ENCODE measurements around the gene GFRA1. TPM values are rescaled to one million over a fixed set of nuclear protein-coding genes. Genes with fewer than 3 reads are reported as not detected.

The GFRA1 gene
- polyA plus RNA-seq, 3 donors: not detected

DNA sequence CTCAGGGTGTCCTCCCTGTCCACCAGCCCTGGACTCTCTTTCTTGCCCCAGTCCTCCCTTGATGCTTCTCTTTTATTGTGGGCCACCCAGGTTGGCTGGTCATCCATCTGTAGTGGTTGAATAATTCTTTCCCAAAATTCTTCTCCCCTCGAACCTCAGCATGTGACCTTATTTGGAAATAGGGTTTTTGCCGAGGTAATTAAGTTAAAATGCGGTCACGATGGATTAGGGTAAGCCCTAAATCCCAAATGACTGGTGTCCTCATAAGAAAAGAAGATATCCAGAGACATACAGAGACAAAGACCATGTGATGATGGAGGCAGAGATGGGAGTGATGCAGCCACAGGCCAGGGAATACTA, 74.3 kb downstream of the GFRA1 start:
- TF ChIP-seq, protein P1, sequence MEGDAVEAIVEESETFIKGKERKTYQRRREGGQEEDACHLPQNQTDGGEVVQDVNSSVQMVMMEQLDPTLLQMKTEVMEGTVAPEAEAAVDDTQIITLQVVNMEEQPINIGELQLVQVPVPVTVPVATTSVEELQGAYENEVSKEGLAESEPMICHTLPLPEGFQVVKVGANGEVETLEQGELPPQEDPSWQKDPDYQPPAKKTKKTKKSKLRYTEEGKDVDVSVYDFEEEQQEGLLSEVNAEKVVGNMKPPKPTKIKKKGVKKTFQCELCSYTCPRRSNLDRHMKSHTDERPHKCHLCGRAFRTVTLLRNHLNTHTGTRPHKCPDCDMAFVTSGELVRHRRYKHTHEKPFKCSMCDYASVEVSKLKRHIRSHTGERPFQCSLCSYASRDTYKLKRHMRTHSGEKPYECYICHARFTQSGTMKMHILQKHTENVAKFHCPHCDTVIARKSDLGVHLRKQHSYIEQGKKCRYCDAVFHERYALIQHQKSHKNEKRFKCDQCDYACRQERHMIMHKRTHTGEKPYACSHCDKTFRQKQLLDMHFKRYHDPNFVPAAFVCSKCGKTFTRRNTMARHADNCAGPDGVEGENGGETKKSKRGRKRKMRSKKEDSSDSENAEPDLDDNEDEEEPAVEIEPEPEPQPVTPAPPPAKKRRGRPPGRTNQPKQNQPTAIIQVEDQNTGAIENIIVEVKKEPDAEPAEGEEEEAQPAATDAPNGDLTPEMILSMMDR (IDR thresholded peaks at IDR 0.05): no peak
- H4K20me1 ChIP-seq (ENCODE audit: insufficient read depth, low read length): no peaks in the 10 kb centered on the region
- no peak overlapping the region for H3K9ac ChIP-seq (ENCODE audit: insufficient read depth, low read length, poor library complexity, severe bottlenecking)
- Mint-ChIP-seq H3K36me3 (no peaks in the 10 kb centered on the region), H3K4me1 (no peaks in the 10 kb centered on the region), H3K9me3 (peaks cover 2 to 24% (median 5%) of the 10 kb centered on the region in 7 donors), H3K27ac (no peak overlapping the region), H3K4me3 (no peak overlapping the region), H3K27me3 (ENCODE audit: low read depth in 3 of 3) (peaks cover 0 to 2% (median 0%) of the 10 kb centered on the region in 3 donors)
- no peak overlapping the region for H2AFZ ChIP-seq (ENCODE audit: insufficient read depth, low read depth, low read length, poor library complexity, severe bottlenecking)
- WGBS (ENCODE audit: insufficient coverage): no CpG with 5 or more reads among the region's 4 CpGs
- peaks cover 0 to 4% of the 10 kb centered on the region in 2 donors for H3K9me3 ChIP-seq (replicated peaks in 1 of 2; ENCODE audit: control insufficient read depth in 1 of 2, insufficient read depth in 1 of 2, low read length in 2 of 2)
- no peak overlapping the region for H3K4me2 ChIP-seq (replicated peaks; ENCODE audit: extremely low read depth, low read length, poor library complexity, severe bottlenecking)
- no peaks in the 10 kb centered on the region for H3K79me2 ChIP-seq (ENCODE audit: insufficient read depth, low read length)
- no peak overlapping the region for H3K27ac ChIP-seq (ENCODE audit: low read depth in 1 of 2, low read length in 2 of 2)
- no peaks in the 10 kb centered on the region for H3K27me3 ChIP-seq (ENCODE audit: control insufficient read depth in 2 of 2, insufficient read depth in 2 of 2, low read length in 2 of 2)
- H3K4me3 ChIP-seq (replicated peaks in 1 of 3; ENCODE audit: low read depth in 2 of 3, low read length in 3 of 3): no peak overlapping the region
- no peaks in the 10 kb centered on the region for H3K4me1 ChIP-seq (ENCODE audit: control insufficient read depth in 1 of 2, insufficient read depth in 2 of 2, low read length in 2 of 2)
- intact Hi-C loops (cut with micrococcal nuclease): no loop called here
- no peak for DNase-seq
- H3K36me3 ChIP-seq (replicated peaks in 1 of 2; ENCODE audit: control insufficient read depth in 1 of 2, insufficient read depth in 2 of 2, low read length in 2 of 2): no peaks in the 10 kb centered on the region

DNA sequence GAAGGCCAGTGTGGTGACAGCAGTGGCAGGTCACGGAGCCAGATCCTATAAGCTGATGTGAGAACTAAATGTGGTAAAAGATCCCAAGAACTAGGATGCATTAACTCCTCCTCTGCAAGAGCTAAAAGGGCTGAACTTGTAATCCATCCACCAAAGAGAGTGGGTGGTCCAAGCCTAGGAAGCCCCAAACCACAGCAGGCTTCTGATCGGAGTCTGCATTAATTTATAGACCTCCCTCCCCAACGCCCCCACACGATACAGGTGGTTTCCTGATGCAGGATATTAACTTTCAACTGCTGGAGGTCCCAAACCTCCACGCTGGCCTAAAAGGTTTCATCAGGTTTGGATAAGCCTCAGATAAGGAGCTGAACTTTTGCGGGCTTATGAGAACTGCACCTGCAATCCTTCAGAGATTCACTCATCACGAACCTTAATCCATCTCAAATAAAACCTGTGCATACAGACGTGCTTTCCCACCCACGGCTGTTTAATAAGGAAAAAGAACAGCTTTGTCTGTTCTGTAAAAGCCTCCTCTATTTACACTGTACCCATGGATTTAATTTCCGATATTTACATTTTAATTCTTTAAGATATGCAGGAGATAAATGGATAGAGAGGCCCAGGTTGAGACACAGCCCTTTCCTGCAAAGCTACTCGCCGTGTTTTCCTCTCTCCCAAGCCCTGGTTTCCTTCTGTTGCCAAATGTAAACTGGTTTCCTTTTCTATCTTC, 74.9 kb downstream of the GFRA1 start:
- Mint-ChIP-seq H3K4me3 (no peak overlapping the region), H3K27me3 (ENCODE audit: low read depth in 3 of 3) (peaks cover 0 to 2% (median 0%) of the 10 kb centered on the region in 3 donors), H3K27ac (no peak overlapping the region), H3K9me3 (peaks cover 2 to 24% (median 5%) of the 10 kb centered on the region in 7 donors), H3K36me3 (no peaks in the 10 kb centered on the region), H3K4me1 (no peaks in the 10 kb centered on the region)
- no peak for DNase-seq
- intact Hi-C loops (cut with micrococcal nuclease): no loop called here
- H3K9ac ChIP-seq (ENCODE audit: insufficient read depth, low read length, poor library complexity, severe bottlenecking): no peak overlapping the region
- TF ChIP-seq, protein P1 (IDR thresholded peaks at IDR 0.05): no peak
- H3K4me1 ChIP-seq (ENCODE audit: control insufficient read depth in 1 of 2, insufficient read depth in 2 of 2, low read length in 2 of 2): no peaks in the 10 kb centered on the region
- no peak overlapping the region for H2AFZ ChIP-seq (ENCODE audit: insufficient read depth, low read depth, low read length, poor library complexity, severe bottlenecking)
- H3K27ac ChIP-seq (ENCODE audit: low read depth in 1 of 2, low read length in 2 of 2): no peak overlapping the region
- WGBS (ENCODE audit: insufficient coverage): 65% methylated on average over 5 of the region's 12 CpGs
- no peak overlapping the region for H3K4me2 ChIP-seq (replicated peaks; ENCODE audit: extremely low read depth, low read length, poor library complexity, severe bottlenecking)
- no peaks in the 10 kb centered on the region for H3K36me3 ChIP-seq (replicated peaks in 1 of 2; ENCODE audit: control insufficient read depth in 1 of 2, insufficient read depth in 2 of 2, low read length in 2 of 2)
- no peaks in the 10 kb centered on the region for H3K27me3 ChIP-seq (ENCODE audit: control insufficient read depth in 2 of 2, insufficient read depth in 2 of 2, low read length in 2 of 2)
- H3K79me2 ChIP-seq (ENCODE audit: insufficient read depth, low read length): no peaks in the 10 kb centered on the region
- H4K20me1 ChIP-seq (ENCODE audit: insufficient read depth, low read length): no peaks in the 10 kb centered on the region
- no peak overlapping the region for H3K4me3 ChIP-seq (replicated peaks in 1 of 3; ENCODE audit: low read depth in 2 of 3, low read length in 3 of 3)
- peaks cover 0 to 4% of the 10 kb centered on the region in 2 donors for H3K9me3 ChIP-seq (replicated peaks in 1 of 2; ENCODE audit: control insufficient read depth in 1 of 2, insufficient read depth in 1 of 2, low read length in 2 of 2)

Data from CD14-positive monocyte (primary cell).